K562 (cell line): ENCODE data around the gene TMEM100. TPM values are rescaled to one million over a fixed set of nuclear protein-coding genes. Genes with fewer than 3 reads are reported as not detected.
A peak's percentile ranks its signal among the peaks of the same experiment; 100 is the strongest.

Experiments used
- BRD9 ChIP-seq: fragments of 450-650 bp; IDR thresholded peaks from 2 replicates; pipeline ENCODE4 v1.6.1; 2018; ENCODE audit warnings: low read depth; ENCODE audit not compliant: partially characterized antibody
- CBFA2T2 ChIP-seq: fragments of 450-650 bp; conservative IDR thresholded peaks from 2 replicates; pipeline ENCODE4 v1.6.1; 2017; ENCODE audit warnings: mild to moderate bottlenecking
- EZH2 ChIP-seq: IDR thresholded peaks from 2 replicates; pipeline ENCODE4 v1.6.1; 2012; ENCODE audit warnings: low read depth, mild to moderate bottlenecking, inconsistent platforms, low read length, borderline replicate concordance
- HCFC1 ChIP-seq: IDR thresholded peaks from 2 replicates; pipeline ENCODE4 v1.6.1; 2012; ENCODE audit warnings: low read depth, low read length, improper control_type of control experiment
- KAT7 ChIP-seq: sonication (generic); formaldehyde crosslinking; IDR thresholded peaks from 2 replicates; pipeline ENCODE4 v1.8.0; 2022; ENCODE audit warnings: missing genetic modification reagents, mild to moderate bottlenecking, borderline replicate concordance
- PML ChIP-seq: IDR thresholded peaks from 2 replicates; pipeline ENCODE4 v1.6.1; 2012; ENCODE audit warnings: low read length, inconsistent platforms
- PRMT5 ChIP-seq: sonication (generic); formaldehyde crosslinking; IDR thresholded peaks from 2 replicates; pipeline ENCODE4 v1.5.0; 2020; ENCODE audit warnings: missing genetic modification reagents
- PYGO2 ChIP-seq: fragments of 450-650 bp; IDR thresholded peaks from 2 replicates; pipeline ENCODE4 v1.6.1; 2016; ENCODE audit warnings: mild to moderate bottlenecking, missing genetic modification characterization, moderate library complexity, missing compliant biosample characterization
- RBM15 ChIP-seq: fragments of 200-400 bp; formaldehyde crosslinking; IDR thresholded peaks from 2 replicates; pipeline ENCODE4 v1.6.1; 2018; ENCODE audit warnings: mild to moderate bottlenecking, low read length, moderate library complexity; ENCODE audit not compliant: insufficient read depth
- RCOR1 ChIP-seq, 2 experiments: IDR thresholded peaks; 2 replicates each; pipeline ENCODE4 v1.6.1; 2012; ENCODE audit warnings: low read depth in 2 of 2, low read length in 2 of 2, borderline replicate concordance in 1 of 2, improper control_type of control experiment in 1 of 2
- SMAD1 ChIP-seq: fragments of 150-350 bp; IDR thresholded peaks from 2 replicates; pipeline ENCODE4 v1.6.1; 2014; ENCODE audit warnings: low read length, low read depth; ENCODE audit not compliant: partially characterized antibody
- ZNF324 ChIP-seq: fragments of 250-450 bp; sonication (Bioruptor Pico); IDR thresholded peaks from 2 replicates; pipeline ENCODE4 v1.4.0; 2020; ENCODE audit warnings: mild to moderate bottlenecking
- ZZZ3 ChIP-seq: fragments of 450-650 bp; IDR thresholded peaks from 2 replicates; pipeline ENCODE4 v1.6.1; 2016; ENCODE audit warnings: antibody characterized with exemption, mild to moderate bottlenecking, moderate library complexity
- polyA plus RNA-seq, 8 experiments: library from polyadenylated mRNA; depleted of rRNA in 4 of 8; stranded (reverse) in 5 of 8; unstranded in 3 of 8; fragments of >200 nt; fragmentation: Nextera tagmentation in 2 of 8; fragmentation: Illumina TruSeq in 1 of 8; extraction: Ambion mirVana in 2 of 8; extraction: Trizol in 1 of 8; gene quantifications; 2 replicates each; pipeline versions ENCODE4 v1.2.1 to v1.2.3, GENCODE V29; 2011 to 2014; ENCODE audit warnings: inconsistent platforms in 1 of 8, missing spikeins in 1 of 8
- total RNA-seq, 7 experiments: library from RNA; depleted of rRNA in 6 of 7; stranded (reverse); fragments of >200 nt in 6 of 7; fragmentation: Illumina TruSeq in 2 of 7; extraction: Trizol in 2 of 7; gene quantifications; 2 replicates each; pipeline versions ENCODE4 v1.2.1 to v1.2.3, GENCODE V29; 2011 to 2021; ENCODE audit warnings: low replicate concordance in 1 of 7
- TF ChIP-seq, protein P1 (sequence below): fragments of 250-450 bp; sonication (Bioruptor Pico); IDR thresholded peaks from 2 replicates; pipeline ENCODE4 v1.5.0; 2021; ENCODE audit warnings: mild to moderate bottlenecking, borderline replicate concordance
- TF ChIP-seq, protein P2 (sequence below): sonication (generic); formaldehyde crosslinking; IDR thresholded peaks from 2 replicates; pipeline ENCODE4 v1.8.1; 2023; ENCODE audit warnings: mild to moderate bottlenecking, missing genetic modification reagents
- TF ChIP-seq, protein P3 (sequence below): fragments of 450-650 bp; IDR thresholded peaks from one replicate; pipeline ENCODE4 v1.6.1; 2018; ENCODE audit warnings: mild to moderate bottlenecking, moderate library complexity; ENCODE audit not compliant: partially characterized antibody
- TF ChIP-seq, protein P4 (sequence below): sonication (generic); formaldehyde crosslinking; IDR thresholded peaks from 2 replicates; pipeline ENCODE4 v1.8.0; 2022; ENCODE audit warnings: mild to moderate bottlenecking, missing genetic modification reagents
- TF ChIP-seq, protein P5 (sequence below): fragments of 450-650 bp; formaldehyde crosslinking; IDR thresholded peaks from 2 replicates; pipeline ENCODE4 v1.4.0; 2020; ENCODE audit warnings: mild to moderate bottlenecking
- TF ChIP-seq, protein P6 (sequence below): fragments of 450-650 bp; conservative IDR thresholded peaks from 2 replicates; pipeline ENCODE4 v1.6.1; 2016; ENCODE audit warnings: missing genetic modification characterization, low read depth, mild to moderate bottlenecking, control low read depth, missing compliant biosample characterization

The TMEM100 gene
- total and polyA plus RNA-seq, 9 of the 15 experiments (the other 6 are each of a cell fraction or from before 2014, with no cell fraction given) = 0.12 to 0.50 (median 0.19) TPM

DNA sequence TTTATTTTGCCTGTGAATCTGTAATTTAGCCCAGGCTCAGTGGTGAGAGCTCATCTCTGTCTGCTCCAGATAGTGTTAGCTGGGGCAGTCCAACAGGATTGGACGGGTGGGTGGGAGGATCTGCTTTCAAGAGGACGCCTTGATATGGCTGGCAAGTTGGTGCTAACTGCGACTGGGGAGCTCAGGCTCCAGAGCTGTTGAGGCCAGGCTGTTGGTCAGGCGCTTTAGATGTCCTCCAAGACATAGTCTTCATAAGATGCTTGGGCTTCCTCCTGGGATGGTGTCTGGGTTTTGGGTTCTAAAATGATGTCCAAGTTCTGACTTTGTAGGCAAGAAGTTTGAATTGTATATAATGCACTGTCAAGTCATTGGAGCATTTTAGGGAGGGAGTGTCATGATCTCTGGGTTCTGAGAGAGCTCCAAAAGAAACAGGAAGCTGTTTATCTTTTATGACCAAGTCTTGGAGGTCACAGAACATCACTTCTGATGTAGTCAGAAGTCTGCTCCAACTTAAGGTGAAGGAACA lies 15.4 kb upstream of the TMEM100 start (continued):
- no peak for TF ChIP-seq PYGO2 (tag)
- no peak for TF ChIP-seq PRMT5 (CRISPR knock-in tag)
- TF ChIP-seq, protein P1, sequence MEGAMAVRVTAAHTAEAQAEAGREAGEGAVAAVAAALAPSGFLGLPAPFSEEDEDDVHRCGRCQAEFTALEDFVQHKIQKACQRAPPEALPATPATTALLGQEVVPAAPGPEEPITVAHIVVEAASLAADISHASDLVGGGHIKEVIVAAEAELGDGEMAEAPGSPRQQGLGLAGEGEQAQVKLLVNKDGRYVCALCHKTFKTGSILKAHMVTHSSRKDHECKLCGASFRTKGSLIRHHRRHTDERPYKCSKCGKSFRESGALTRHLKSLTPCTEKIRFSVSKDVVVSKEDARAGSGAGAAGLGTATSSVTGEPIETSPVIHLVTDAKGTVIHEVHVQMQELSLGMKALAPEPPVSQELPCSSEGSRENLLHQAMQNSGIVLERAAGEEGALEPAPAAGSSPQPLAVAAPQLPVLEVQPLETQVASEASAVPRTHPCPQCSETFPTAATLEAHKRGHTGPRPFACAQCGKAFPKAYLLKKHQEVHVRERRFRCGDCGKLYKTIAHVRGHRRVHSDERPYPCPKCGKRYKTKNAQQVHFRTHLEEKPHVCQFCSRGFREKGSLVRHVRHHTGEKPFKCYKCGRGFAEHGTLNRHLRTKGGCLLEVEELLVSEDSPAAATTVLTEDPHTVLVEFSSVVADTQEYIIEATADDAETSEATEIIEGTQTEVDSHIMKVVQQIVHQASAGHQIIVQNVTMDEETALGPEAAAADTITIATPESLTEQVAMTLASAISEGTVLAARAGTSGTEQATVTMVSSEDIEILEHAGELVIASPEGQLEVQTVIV (CRISPR knock-in tag) = no peak
- TF ChIP-seq, protein P2, sequence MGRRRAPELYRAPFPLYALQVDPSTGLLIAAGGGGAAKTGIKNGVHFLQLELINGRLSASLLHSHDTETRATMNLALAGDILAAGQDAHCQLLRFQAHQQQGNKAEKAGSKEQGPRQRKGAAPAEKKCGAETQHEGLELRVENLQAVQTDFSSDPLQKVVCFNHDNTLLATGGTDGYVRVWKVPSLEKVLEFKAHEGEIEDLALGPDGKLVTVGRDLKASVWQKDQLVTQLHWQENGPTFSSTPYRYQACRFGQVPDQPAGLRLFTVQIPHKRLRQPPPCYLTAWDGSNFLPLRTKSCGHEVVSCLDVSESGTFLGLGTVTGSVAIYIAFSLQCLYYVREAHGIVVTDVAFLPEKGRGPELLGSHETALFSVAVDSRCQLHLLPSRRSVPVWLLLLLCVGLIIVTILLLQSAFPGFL (CRISPR knock-in tag) = no peak
- no peak for TF ChIP-seq BRD9
- no peak for TF ChIP-seq SMAD1
- TF ChIP-seq PML = peak; percentile 54; the same call in 1 of the 2 replicates
- TF ChIP-seq, protein P3, sequence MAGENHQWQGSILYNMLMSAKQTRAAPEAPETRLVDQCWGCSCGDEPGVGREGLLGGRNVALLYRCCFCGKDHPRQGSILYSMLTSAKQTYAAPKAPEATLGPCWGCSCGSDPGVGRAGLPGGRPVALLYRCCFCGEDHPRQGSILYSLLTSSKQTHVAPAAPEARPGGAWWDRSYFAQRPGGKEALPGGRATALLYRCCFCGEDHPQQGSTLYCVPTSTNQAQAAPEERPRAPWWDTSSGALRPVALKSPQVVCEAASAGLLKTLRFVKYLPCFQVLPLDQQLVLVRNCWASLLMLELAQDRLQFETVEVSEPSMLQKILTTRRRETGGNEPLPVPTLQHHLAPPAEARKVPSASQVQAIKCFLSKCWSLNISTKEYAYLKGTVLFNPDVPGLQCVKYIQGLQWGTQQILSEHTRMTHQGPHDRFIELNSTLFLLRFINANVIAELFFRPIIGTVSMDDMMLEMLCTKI = no peak
- peak; percentile 63; the same call in 1 of the 2 replicates for TF ChIP-seq KAT7 (CRISPR knock-in tag)
- no peak for TF ChIP-seq ZZZ3
- peak in 1 of 2 experiments; percentile 66; a peak in 3 of 4 replicates for TF ChIP-seq RCOR1 (IDR thresholded peaks at IDR 0.05; ENCODE audit: borderline replicate concordance in 1 of 2, low read depth in 2 of 2, low read length in 2 of 2)
- TF ChIP-seq ZNF324 (CRISPR knock-in tag) = no peak
- no peak for TF ChIP-seq RBM15
- TF ChIP-seq EZH2 = no peak
- TF ChIP-seq, protein P4, sequence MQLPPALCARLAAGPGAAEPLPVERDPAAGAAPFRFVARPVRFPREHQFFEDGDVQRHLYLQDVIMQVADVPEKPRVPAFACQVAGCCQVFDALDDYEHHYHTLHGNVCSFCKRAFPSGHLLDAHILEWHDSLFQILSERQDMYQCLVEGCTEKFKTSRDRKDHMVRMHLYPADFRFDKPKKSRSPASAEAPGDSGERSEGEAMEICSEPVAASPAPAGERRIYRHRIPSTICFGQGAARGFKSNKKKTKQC (CRISPR knock-in tag) = no peak
- peak; percentile 63 for TF ChIP-seq CBFA2T2
- TF ChIP-seq HCFC1 = no peak
- TF ChIP-seq, protein P5, sequence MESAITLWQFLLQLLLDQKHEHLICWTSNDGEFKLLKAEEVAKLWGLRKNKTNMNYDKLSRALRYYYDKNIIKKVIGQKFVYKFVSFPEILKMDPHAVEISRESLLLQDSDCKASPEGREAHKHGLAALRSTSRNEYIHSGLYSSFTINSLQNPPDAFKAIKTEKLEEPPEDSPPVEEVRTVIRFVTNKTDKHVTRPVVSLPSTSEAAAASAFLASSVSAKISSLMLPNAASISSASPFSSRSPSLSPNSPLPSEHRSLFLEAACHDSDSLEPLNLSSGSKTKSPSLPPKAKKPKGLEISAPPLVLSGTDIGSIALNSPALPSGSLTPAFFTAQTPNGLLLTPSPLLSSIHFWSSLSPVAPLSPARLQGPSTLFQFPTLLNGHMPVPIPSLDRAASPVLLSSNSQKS (CRISPR knock-in tag) = no peak
- TF ChIP-seq, protein P6, sequence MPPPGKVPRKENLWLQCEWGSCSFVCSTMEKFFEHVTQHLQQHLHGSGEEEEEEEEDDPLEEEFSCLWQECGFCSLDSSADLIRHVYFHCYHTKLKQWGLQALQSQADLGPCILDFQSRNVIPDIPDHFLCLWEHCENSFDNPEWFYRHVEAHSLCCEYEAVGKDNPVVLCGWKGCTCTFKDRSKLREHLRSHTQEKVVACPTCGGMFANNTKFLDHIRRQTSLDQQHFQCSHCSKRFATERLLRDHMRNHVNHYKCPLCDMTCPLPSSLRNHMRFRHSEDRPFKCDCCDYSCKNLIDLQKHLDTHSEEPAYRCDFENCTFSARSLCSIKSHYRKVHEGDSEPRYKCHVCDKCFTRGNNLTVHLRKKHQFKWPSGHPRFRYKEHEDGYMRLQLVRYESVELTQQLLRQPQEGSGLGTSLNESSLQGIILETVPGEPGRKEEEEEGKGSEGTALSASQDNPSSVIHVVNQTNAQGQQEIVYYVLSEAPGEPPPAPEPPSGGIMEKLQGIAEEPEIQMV (tag) = no peak
